UCSD-AML1 (cell line): ENCODE measurements around the gene GRID1.

Experiments used
- DNase-seq: peaks from one replicate; lab custom pipeline; 2025; ENCODE audit not compliant: unreplicated experiment; lab: John Stamatoyannopoulos, UW

Gene GRID1

DNA sequence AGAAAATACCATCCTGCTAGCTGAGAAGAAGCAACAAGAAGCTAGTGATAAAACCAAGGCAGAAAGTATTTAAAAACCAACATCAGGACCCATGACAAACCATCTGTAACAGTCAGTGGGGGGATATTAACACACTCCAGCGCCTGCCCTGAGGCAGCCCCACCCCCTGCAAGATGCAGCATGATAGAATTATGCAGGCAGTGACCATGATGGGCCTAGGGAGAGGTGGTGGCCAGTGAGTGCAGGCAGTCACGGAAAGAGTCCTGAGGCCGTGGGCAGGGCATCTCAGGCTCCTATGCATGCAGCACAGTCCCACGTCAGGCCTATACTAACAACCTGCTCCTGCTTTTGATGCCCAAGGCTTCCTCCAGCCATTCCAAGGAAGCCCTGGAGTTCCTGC lies 686.9 kb downstream of the GRID1 start:
- no peak for DNase-seq

DNA sequence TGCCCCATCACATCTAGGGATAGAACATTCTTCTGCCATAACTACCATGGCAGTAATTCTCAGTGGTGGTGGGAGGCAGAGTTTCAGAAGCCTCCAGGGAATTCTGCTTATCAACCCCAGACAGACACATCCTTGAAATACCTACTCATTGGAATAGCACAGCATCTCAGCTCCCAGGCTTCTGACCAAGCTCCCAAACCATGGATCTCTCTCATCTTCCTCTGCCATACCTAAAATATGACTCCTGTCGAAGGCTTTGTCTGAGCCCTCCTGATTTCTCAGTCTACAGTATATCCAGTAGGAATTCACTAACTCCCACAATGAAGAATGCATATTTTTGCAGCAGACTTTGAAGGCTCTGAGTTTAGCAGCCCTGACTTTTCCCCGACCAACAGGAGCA lies 687.5 kb downstream of the GRID1 start:
- DNase-seq, result no peak

DNA sequence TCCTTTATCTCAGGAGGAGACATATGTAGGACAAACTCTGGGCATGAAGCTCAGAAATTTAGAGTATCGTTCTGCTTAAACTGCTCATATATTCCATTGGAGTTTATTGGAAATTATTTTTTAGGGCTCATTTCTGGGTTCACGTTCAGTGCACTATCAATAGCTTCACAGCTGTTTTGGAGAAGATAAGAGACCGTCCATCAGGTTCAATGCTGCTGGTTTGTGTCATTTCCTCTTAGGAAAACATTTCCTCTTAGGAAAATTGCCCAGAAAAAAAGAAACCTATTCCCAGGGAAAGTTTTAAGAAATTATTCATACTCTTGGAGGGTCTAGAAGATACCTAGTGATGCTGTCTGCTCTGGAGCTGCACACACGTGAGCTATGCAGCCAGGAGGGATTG lies 691.7 kb downstream of the GRID1 start:
- no peak for DNase-seq

DNA sequence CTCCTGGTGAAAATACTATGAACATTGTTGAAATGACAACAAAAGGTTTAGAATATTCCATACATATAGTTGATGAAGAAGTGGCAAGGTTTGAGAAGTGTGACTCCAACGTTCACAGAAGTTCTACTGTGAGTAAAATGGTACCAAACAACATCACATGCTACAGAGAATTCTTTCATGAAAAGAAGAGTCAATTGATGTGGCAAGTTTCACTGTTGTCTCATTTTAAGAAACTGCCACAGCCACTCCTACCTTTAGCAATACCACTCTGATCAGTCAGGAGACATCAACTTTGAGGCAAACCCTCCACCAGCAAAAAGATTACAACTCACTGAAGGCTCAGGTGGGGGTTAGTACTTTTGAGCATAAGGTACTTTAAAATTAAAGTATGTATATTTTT lies 693.3 kb downstream of the GRID1 start:
- DNase-seq, result no peak

DNA sequence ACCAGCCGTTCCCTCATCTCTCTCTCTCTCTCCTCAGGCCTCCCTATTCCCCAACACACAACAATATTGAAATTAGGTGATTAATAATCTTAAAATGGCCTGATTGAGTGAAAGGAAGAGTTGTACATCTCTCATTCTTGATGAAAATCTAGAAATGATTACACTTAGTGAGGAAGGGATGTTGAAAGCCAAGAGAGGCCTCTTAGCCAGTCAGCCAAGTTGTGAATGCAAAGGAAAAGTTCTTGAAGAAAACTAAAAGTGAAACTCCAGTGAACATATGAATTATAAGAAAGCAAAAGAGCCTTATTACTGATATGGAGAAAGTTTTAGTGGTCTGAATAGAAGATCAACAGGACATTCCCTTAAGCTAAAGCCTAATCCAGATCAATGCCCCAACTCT lies 695.1 kb downstream of the GRID1 start:
- no peak for DNase-seq

DNA sequence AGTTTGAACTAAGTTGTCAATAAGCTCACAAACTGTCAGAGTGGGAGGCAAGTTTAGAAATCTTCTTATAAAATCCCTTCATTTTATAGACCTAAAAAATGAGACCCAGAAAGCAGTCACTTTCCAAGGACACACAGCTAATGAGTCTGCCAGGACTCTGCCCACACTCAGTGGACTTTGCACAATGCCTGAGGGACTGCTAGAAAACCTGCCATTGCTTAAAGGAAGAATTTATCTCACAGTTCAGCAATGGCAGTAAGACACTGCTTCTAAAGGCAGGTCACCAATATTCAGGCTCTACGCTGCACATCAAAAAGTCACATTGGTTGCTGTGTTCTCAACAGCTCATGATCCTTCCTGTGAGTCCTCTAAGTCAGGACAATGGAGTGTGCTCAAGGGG lies 698.1 kb downstream of the GRID1 start:
- no peak for DNase-seq

DNA sequence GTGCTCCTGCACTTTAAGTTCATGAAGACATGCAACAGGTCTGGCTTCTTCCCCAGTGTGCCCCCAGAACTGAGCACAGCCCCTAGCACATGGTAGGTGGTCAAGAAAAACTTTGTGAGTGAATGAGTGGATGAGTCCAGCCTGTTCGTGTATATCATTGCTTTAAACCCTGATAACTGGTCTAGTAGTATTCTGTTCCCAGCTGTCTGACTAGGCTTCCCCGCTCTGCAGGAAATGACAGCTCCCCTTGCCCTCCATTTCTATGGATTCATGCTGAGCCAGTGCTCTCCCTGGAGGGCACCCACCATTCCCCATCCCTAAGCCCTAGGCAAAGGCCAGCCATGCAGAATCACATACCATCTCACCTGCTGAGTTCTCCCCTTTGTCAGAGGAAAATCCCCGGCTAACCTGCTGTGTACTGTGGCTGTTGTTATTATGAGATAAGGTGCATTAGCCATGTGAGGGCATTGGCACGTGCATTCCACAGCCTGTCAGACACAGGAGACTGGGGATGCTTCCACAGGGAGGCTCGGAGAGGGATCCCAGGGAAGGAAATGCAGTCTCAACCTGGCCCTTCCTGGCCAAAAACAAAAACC lies 698.9 kb downstream of the GRID1 start:
- DNase-seq, result no peak

DNA sequence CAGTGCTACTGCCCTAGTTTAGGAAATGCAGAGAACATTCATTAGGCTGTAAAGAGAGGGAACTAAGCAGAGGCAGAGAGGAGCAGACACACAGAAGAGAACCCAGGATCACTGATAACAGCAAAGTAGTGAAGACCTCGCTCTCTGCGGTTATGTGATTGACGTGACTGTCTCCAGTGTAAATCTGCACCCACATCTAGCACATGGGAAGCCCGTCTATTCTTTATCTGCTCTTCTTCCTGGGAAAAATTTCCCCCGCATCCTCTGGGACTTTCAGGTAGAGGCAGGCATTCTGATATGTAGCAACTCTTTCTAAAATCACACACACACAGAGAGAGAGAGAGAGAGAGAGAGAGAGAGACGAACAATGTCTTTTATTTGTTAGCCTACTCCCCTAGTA lies 699.6 kb downstream of the GRID1 start:
- DNase-seq, result no peak

DNA sequence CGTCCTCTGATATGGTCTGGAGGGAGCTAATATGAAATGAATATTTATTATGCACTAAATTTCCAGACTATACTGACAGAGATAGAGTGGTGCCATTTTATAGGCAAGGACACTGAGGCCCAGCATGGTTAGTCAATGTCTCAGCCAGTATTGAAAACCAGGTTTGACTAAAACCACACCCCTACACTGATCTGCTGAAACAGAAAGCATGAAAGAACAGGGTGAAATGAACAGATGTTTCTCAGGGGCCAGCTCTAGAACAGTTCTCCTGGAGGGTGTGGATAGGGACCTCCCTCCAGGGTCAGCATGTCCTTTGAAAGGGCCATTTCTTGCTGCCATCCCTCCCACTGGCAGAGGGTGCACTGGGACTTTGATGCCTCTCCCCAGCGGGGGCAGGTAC lies 700.5 kb downstream of the GRID1 start:
- DNase-seq, result no peak

DNA sequence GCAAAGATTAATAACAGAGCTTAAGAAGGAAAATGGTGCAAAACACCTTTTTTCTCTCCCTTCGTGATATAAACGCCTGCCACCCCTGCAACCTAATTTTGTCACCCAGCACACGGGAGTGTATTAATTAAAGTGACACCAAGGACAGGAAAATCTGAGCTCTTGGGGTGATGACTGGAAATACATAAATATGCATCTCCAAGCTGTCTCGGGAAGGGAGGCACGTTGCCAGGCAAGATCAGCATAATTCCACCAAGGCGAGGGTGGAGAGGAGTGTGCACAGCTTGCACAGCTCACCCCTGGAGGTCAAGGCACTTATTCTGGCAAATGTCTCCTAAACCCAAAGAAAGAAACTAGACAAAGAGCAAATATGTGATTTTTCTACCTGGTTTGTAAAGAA lies 700.9 kb downstream of the GRID1 start:
- no peak for DNase-seq

DNA sequence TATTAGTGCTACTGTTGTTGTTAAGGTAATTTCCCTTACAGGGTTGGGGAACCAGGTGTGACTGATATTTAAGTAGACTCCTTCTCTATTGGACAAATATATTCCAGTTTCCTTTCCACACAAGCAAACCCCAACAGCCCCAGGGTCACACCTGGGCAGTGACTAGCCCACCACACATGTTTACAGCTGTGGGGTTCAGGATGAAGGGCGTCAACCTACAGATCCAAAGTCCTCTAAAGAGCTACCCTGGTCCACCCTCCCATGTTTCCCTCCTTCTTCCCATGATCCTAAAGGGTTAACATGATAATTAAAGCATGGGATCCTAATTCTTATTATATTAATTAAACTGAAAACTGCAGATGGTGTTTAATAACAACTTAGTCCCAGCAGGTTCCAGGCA lies 701.5 kb downstream of the GRID1 start:
- no peak for DNase-seq

DNA sequence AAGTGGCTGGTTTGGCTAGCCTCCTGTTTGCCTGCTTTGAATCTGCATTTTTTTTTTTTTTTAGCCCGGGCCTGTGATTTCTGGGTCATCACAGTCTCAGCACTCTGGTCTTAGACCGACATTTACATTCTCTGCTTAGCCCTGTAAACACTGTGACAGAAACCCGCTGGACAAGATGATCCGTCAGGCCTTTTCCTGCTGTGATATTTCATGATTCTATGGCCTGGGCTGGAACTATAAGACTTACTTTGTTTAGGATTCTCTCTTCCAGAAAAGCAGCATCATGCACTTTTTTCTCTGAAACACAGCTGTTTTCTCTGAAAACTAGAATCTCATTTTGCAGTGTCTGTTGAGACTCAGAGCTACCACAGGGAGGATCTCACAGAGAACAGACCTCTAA lies 705.5 kb downstream of the GRID1 start:
- DNase-seq, result no peak

DNA sequence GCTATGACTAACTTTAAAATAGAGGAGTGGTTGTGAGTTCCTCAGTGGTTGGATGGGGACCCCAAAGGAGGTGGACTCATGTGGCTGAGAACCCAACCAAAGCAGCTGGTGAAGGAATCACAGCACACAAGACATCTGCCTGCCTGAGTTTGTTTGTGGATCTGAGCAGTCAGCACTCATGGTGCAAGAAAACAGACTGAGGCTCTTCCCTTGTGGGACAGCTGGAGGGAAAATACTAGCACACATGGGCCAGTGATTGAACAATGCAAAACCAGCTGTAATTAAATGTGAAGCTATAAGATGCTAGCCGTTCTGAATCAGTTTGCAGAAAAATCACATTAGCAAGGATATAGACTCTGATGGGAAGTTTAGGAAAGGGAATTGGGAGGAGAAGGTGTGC lies 707.3 kb downstream of the GRID1 start:
- no peak for DNase-seq

DNA sequence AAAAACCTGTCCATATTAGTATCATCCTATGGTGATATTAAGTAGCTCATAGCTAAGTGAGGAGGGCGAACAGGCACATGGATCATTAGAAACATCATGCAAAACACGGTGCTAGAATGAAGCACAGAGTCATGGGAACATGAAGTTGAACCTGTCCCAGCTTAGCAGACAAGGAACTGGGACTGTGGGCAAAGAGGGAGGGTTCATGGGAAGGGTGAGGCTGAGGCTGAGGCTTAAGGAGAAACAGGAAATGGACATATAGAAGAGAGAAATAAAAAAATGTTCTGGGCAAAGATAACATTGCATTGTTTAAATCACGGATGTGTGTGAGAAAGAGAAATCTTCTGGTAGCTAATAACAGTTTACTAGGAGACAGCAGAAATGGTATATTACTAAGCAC lies 708.1 kb downstream of the GRID1 start:
- DNase-seq, result no peak

DNA sequence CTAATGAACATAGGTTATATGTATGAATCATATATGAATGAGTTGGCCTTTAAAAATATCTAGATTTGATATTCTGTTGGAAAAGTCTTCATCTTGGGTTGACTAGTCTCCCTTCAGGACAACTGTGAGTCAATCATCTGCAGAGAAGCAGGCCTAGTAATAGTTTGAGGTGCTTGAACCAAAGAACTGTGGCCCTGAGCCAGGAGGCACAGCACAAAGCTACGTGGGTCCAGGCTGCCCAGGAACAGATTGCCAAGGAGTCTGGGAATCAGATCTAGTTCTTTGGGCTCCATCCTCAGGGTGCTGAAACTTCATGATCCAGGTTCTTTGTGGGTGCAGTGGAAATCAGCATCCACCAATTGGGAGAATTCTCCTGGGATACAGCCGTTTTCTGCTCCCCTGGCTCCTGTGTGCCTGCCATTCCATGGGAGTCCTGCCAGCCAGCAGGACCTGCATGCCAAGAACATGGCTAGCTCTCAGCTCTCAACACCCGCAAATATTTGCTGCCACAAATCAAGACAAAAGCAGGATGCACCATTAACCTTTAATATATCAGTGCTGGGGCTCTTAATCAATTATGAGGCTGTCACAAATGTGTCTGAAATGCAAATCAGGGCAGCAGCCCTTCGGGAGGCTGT lies 709.0 kb downstream of the GRID1 start:
- DNase-seq, result no peak

DNA sequence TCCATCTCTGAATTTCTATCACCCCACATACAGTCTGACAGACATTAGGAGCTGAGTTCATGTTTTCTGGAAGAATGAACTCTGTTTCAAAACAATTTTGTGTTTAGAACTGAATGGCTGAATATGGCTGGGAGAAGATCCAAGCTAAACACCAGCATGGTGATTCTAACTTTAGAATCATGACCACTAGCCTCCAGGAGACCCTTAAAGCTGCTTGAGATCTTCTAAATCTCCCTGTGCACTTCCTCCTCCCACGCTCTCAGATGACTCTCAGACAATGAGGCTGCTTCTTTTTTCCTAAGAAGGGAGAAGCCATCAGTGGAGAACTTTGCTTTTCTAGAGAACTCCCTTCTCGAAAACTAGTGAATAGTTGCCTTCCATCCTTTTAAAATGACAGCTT lies 711.2 kb downstream of the GRID1 start:
- DNase-seq, result no peak

DNA sequence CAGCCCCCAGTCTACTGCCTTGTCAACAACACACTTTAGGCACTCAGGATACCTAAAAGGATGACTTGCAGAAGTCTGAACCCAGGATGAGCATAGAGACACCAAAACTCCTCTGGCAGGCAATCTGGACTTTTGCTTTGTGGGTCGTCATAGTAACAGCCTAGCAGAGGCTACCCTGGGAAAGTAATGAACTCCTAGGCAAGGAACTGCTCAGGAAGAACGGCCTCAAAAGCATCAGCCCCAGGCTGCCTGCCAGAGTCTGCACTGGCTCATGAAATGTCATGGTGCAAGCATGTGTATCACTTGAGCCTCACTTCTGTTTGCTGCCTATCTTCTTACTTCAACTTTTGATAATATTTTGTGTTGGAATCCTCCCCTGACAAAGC lies 715.1 kb downstream of the GRID1 start:
- no peak for DNase-seq

DNA sequence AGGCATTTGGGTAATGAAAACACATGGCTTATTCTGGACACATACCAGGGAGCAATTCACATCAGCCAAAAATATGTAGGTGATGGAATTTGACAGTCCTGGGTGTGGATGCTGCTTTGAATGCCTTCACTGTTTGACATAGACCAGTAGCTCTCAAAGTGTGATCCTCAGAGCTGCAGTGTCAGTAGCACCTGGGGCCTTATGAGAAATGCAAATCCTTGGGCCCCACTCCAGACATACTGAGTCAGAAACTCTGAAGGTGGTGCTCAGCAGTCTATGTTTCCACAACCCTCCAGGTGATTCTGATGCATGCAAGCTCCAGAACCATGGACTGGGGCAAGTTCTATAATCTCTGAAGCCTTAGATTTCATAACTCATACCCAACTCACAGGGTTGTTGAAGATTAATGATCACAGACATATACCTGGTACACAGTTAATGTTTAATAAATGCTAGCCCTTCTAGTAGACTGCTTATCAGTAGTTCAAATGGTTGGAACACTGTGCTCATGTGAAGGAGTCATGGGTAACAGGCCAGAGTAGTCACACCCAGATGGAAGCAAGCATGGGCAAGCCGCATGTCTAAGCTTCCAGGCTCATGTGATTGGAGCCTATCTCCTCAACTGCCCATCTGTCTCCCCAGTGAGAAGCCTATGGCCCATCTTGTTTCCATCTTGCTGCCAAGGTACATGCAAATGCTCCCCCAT lies 715.7 kb downstream of the GRID1 start:
- DNase-seq, result no peak

DNA sequence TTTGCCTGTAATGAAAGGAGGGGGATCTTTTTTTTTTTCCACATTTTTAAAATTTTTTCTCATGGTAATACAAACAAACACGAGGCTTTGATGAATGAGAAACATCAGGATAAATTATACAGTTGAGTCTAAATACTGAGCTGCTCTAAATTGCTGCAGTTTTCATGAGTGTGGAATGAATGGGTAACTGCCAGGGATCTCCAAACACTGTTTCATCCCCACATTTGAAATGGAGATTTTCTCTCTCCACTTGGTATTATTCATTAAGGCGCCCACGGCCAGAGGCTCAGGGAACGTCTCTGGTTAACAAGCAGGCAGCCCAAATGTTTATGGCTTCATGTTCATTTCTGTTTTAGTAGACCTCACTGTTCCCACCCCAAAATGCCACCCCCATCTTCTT lies 717.1 kb downstream of the GRID1 start:
- DNase-seq, result no peak

DNA sequence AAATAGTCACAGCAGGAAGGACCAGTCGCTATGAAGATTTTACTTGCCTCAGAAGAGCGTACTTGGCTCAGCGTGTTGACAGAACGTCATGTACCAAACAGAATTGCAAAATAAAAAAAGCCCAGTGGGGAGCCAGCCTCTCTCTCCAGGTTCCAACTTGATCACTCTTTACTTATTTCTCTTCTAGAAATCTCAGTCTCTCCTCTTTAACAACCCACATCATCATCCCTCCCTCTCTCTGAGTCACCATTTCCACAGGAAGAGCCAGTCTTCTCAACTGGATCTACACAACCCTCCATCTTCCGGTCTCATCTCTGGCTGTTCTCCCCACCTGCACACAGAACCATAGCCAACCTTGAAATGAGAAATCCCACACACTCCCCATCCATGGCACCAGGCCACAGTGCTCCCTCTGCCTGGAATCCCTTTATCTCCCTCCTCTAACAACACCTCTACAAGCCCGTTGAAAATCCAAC lies 718.3 kb downstream of the GRID1 start:
- DNase-seq, result no peak

DNA sequence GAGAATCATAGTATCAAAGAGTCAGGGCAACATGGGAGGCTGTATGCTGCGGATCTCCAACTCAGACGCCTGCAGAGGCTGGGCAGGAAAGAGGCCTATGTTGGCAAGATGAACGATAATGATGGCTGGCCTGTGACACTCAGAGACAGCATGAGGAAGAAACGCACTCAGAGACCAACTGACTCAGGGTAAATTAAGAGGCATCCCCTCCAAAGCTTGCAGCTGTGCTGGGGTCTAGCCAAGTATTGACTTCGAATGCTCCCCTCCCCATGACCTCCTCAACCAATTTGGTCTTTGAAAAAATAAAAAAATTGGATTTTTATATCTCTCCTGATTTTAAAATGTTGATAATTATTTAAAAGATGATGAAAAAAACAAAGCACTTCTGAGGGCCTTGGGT lies 718.9 kb downstream of the GRID1 start:
- DNase-seq, result no peak

DNA sequence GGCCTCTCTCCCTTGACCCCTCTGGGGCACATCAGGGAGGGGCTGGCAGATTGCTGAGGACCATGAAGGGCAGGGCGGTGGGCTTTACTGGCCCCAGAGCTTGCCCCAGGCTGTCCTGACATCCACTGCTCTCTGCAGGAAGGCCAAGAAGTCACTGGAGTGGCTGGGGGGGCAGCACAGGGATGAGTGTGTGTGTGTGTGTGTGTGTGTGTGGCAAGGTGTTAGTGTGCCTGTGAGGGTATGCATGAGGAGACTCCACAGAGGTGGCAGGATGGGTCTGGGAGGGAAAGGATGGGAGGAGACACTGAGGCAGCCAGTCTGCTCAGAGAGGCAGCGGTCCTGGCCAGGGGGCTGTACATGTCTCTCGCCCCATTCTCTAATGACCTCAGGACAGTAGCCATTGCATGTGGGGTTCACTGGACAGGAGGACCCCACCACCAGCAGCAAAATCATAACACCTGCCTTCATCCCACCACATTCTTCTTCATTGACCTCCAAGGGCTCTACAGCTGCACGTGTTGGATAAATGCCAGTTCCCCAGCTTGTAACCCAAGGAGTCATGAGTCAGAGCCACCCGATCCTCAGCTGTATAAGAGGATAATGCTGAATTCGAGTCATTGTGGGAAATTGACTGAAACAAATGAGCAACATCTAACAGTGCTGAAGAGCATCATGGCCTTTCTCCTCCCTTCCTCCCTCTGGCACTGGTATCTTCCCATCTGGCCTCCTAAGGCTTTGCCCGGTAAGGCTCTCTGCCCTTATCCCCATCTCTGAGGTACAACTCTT lies 720.5 kb downstream of the GRID1 start:
- no peak for DNase-seq
